Liver (tissue), 9 donors: ENCODE measurements around the gene LRRC32. TPM values are rescaled to one million over a fixed set of nuclear protein-coding genes. Genes with fewer than 3 reads are reported as not detected.

Experiments used
- DNase-seq: peaks from one replicate; pipeline ENCODE4 v3.0.0-alpha.2; 2017; ENCODE audit warnings: low spot score
- H3K27ac ChIP-seq, 2 donors: one replicate each; pipeline ENCODE4 v1.7.0; 2013; ENCODE audit warnings: inconsistent platforms in 2 of 2, low read length in 2 of 2, control low read depth in 1 of 2, low read depth in 1 of 2, mild to moderate bottlenecking in 1 of 2
- H3K27me3 ChIP-seq, 4 donors: one replicate each; pipeline versions ENCODE4 v1.6.1 to v1.7.0; 2013; ENCODE audit warnings: low read length in 3 of 4, inconsistent platforms in 1 of 4, mild to moderate bottlenecking in 1 of 4, moderate library complexity in 1 of 4; ENCODE audit not compliant: control insufficient read depth in 4 of 4, insufficient read depth in 4 of 4
- H3K36me3 ChIP-seq, 4 donors: one replicate each; pipeline versions ENCODE4 v1.6.1 to v1.7.0; 2013; ENCODE audit warnings: low read length in 3 of 4, mild to moderate bottlenecking in 3 of 4, low read depth in 1 of 4, moderate library complexity in 1 of 4; ENCODE audit not compliant: control insufficient read depth in 4 of 4, insufficient read depth in 3 of 4
- H3K4me1 ChIP-seq, 4 donors: one replicate each; pipeline versions ENCODE4 v1.6.1 to v1.7.0; 2013; ENCODE audit warnings: low read length in 3 of 4, mild to moderate bottlenecking in 3 of 4, moderate library complexity in 1 of 4; ENCODE audit not compliant: control insufficient read depth in 4 of 4, insufficient read depth in 4 of 4
- H3K4me3 ChIP-seq, 3 donors: one replicate each; pipeline versions ENCODE4 v1.6.1 to v1.7.0; 2013; ENCODE audit warnings: low read length in 3 of 3, control low read depth in 1 of 3, low read depth in 1 of 3, mild to moderate bottlenecking in 1 of 3
- H3K9ac ChIP-seq, 2 donors: one replicate each; pipeline ENCODE4 v1.7.0; 2013; ENCODE audit warnings: low read length in 2 of 2, mild to moderate bottlenecking in 2 of 2, moderate library complexity in 2 of 2, control low read depth in 1 of 2, low read depth in 1 of 2
- H3K9me3 ChIP-seq, 4 donors: one replicate each; pipeline versions ENCODE4 v1.6.1 to v1.7.0; 2013; ENCODE audit warnings: low read length in 3 of 4; ENCODE audit not compliant: control insufficient read depth in 4 of 4
- FOXA2 ChIP-seq: IDR thresholded peaks from 2 replicates; pipeline ENCODE4 v1.6.1; 2016; ENCODE audit warnings: antibody characterized with exemption
- GABPA ChIP-seq, 2 donors: IDR thresholded peaks in 1 of 2; conservative IDR thresholded peaks in 1 of 2; 2 replicates each; pipeline ENCODE4 v1.6.1; 2016; ENCODE audit warnings: antibody characterized with exemption in 2 of 2, mild to moderate bottlenecking in 1 of 2, moderate library complexity in 1 of 2
- HNF4A ChIP-seq, 2 donors: conservative IDR thresholded peaks; 2 replicates each; pipeline ENCODE4 v1.6.1; 2016; ENCODE audit warnings: antibody characterized with exemption in 2 of 2, mild to moderate bottlenecking in 2 of 2
- HNF4G ChIP-seq: IDR thresholded peaks from 2 replicates; pipeline ENCODE4 v1.6.1; 2016; ENCODE audit warnings: antibody characterized with exemption
- JUND ChIP-seq, 2 donors: IDR thresholded peaks; 2 replicates each; pipeline ENCODE4 v1.6.1; 2016; ENCODE audit warnings: antibody characterized with exemption in 2 of 2
- NR2F2 ChIP-seq: IDR thresholded peaks from 2 replicates; pipeline ENCODE4 v1.6.1; 2016; ENCODE audit warnings: antibody characterized with exemption
- RAD21 ChIP-seq, 2 donors: IDR thresholded peaks; 2 replicates each; pipeline ENCODE4 v1.6.1; 2016; ENCODE audit warnings: antibody characterized with exemption in 2 of 2, mild to moderate bottlenecking in 2 of 2
- RXRA ChIP-seq, 2 donors: IDR thresholded peaks; 2 replicates each; pipeline ENCODE4 v1.6.1; 2017 to 2018; ENCODE audit warnings: antibody characterized with exemption in 2 of 2, mild to moderate bottlenecking in 1 of 2
- SP1 ChIP-seq: IDR thresholded peaks from 2 replicates; pipeline ENCODE4 v1.6.1; 2018; ENCODE audit warnings: antibody characterized with exemption, mild to moderate bottlenecking
- TAF1 ChIP-seq: conservative IDR thresholded peaks from 2 replicates; pipeline ENCODE4 v1.6.1; 2016; ENCODE audit warnings: antibody characterized with exemption, mild to moderate bottlenecking
- YY1 ChIP-seq: IDR thresholded peaks from 2 replicates; pipeline ENCODE4 v1.6.1; 2016; ENCODE audit warnings: antibody characterized with exemption, mild to moderate bottlenecking
- WGBS: extraction: QIAGEN DNeasy Blood & Tissue Kit; methylation state at CpG from one replicate; pipeline ENCODE4 v1.1.7; 2013; 5-methylcytosine and 5-hydroxymethylcytosine counted together
- polyA plus RNA-seq, 2 donors: library from polyadenylated mRNA; stranded (reverse) in 1 of 2; unstranded in 1 of 2; fragments of 200-250 nt in 1 of 2; fragments of >200 nt in 1 of 2; fragmentation: Nextera tagmentation in 1 of 2; extraction: Ambion mirVana in 1 of 2; gene quantifications; one replicate each; pipeline versions ENCODE4 v1.2.1 to v1.2.3, GENCODE V29; 2013 to 2015
- total RNA-seq, 2 donors: library from RNA; depleted of rRNA; stranded (reverse); fragments of >200 nt; gene quantifications; one replicate each; pipeline ENCODE4 v1.2.3, GENCODE V29; 2014
- TF ChIP-seq, protein P1 (sequence below): IDR thresholded peaks from 2 replicates; pipeline ENCODE4 v1.6.1; 2016; ENCODE audit warnings: antibody characterized with exemption
- TF ChIP-seq, protein P2 (sequence below): IDR thresholded peaks from 2 replicates; pipeline ENCODE4 v1.6.1; 2016; ENCODE audit warnings: antibody characterized with exemption
- TF ChIP-seq, protein P3 (sequence below): IDR thresholded peaks from 2 replicates; pipeline ENCODE4 v1.6.1; 2016; ENCODE audit warnings: antibody characterized with exemption, mild to moderate bottlenecking
- TF ChIP-seq, protein P4 (sequence below): fragments of 150-350 bp; IDR thresholded peaks from 2 replicates; pipeline ENCODE4 v1.5.1; 2017; ENCODE audit warnings: improper control_type of control experiment, low read depth, low read length; ENCODE audit not compliant: missing input control
- TF ChIP-seq, protein P5 (sequence below): IDR thresholded peaks from 2 replicates; pipeline ENCODE4 v1.6.1; 2016; ENCODE audit warnings: antibody characterized with exemption
- donor health status: healthy.
- donor health status: healthy.
- donor health status: healthy.
- donor health status: healthy.
- donor health status: healthy.

The LRRC32 gene
- total and polyA plus RNA-seq, 4 donors, result 5.4 to 15.4 (median 9.3) TPM

DNA sequence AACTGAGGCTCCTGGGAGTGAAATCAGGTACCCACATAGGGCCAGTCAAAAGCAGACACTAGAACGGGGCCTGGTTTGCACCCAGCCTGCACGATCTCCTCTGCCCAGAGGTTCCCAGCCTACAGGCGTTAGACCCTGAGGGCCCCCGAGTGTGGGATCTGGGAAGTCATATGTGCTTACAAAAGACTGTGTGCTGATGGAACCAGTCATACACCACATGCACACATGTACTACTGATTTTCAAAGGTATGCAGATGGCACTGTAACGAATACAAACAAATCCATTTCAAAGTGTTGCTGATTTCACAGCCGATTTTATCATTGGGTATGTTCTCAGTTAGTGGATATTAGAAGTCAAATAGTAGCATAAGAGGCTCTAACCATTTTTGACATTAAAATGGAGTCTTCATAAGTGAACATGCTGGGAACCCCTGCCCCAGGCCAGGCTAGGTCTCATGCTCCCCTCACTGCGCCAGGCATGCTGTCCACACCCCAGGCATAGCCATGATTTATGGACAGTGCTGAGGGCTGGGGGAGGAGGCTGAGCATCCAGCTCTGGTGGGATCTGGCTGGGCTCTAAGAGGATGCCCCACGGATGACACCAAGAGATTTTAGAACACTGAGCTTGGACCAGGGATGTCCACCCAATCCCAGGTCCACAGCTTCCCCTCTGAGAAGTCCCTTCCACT lies 38.6 kb upstream of the LRRC32 start:
- H3K36me3 ChIP-seq, result no peaks in the 10 kb centered on the region
- H3K9me3 ChIP-seq, result peaks cover 0 to 4% (median 1%) of the 10 kb centered on the region in 4 donors
- DNase-seq, result no peak
- H3K27me3 ChIP-seq, result no peaks in the 10 kb centered on the region
- no peak for TF ChIP-seq GABPA (IDR thresholded peaks at IDR 0.05 in 1 of 2, conservative IDR thresholded peaks at IDR 0.05 in 1 of 2)
- TF ChIP-seq RAD21 (IDR thresholded peaks at IDR 0.05), result no peak
- no peak for TF ChIP-seq HNF4G
- no peak for TF ChIP-seq TAF1
- TF ChIP-seq HNF4A (conservative IDR thresholded peaks at IDR 0.05), result no peak
- TF ChIP-seq, protein P1, sequence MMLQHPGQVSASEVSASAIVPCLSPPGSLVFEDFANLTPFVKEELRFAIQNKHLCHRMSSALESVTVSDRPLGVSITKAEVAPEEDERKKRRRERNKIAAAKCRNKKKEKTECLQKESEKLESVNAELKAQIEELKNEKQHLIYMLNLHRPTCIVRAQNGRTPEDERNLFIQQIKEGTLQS, result no peak
- no peak overlapping the region for H3K27ac ChIP-seq
- WGBS, result 91% methylated on average over 8 of the region's 8 CpGs
- H3K4me3 ChIP-seq, result no peak overlapping the region
- no peaks in the 10 kb centered on the region for H3K4me1 ChIP-seq
- H3K9ac ChIP-seq, result no peak overlapping the region

DNA sequence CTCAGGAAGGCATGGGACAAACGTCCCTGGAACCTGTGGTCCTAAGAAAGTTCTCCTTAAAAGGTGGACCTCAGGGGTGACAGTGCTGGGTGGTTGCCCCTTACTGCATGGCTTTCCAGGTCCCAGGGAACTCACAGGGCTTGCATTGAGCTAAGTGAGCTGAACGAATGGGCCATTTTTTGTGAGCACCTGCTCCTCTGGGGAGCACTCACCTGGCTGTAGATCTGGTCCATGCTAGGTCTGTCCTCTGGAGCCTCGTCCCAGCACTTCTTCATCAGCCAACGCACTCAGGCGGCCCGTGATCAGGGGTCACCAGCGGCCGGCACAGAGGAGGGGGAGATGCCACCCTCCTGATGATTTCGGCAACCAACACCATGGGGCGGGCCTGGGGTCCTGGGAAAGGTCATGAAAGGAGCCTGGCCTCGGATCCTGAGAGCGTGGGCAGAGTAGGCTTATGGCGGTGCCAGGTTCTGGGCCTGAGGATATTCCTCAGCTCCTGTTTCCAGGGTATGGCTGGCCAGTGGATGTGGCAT lies 36.8 kb upstream of the LRRC32 start:
- Histone ChIP-seq H3K4me1 (no peaks in the 10 kb centered on the region), H3K9ac (no peak overlapping the region), H3K27ac (no peak overlapping the region), H3K9me3 (peaks cover 0 to 4% (median 1%) of the 10 kb centered on the region in 4 donors), H3K36me3 (no peaks in the 10 kb centered on the region), H3K4me3 (no peak overlapping the region), H3K27me3 (no peaks in the 10 kb centered on the region)
- DNase-seq, result no peak
- no peak for TF ChIP-seq HNF4G
- TF ChIP-seq, protein P2, sequence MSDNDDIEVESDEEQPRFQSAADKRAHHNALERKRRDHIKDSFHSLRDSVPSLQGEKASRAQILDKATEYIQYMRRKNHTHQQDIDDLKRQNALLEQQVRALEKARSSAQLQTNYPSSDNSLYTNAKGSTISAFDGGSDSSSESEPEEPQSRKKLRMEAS, result no peak
- no peak for TF ChIP-seq SP1
- no peak for TF ChIP-seq TAF1
- TF ChIP-seq RAD21 (IDR thresholded peaks at IDR 0.05), result no peak
- TF ChIP-seq YY1, result no peak
- WGBS, result 89% methylated on average over 13 of the region's 13 CpGs

DNA sequence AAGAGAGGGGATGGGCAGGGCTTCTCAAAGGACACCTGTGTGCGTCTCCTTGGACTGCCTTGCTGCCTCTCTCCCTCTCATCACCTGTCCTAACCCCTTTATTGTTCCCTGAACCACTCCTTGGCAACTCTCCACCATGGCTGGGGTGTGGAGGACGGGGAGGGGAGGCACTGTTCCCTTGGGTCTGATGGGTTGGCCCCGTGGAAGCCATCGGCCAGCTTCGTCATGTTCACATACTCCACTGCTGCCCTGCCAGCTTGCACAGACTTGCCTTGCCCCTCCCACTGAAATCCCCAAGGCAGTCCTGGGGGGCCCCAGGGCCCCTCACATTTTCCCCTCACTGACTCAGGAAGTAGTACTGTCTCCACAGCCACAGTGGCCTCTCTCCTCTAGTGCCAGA lies 36.1 kb upstream of the LRRC32 start:
- H3K36me3 ChIP-seq, result no peaks in the 10 kb centered on the region
- WGBS, result 89% methylated on average over 5 of the region's 5 CpGs
- H3K9me3 ChIP-seq, result peaks cover 0 to 4% (median 1%) of the 10 kb centered on the region in 4 donors
- TF ChIP-seq RXRA (IDR thresholded peaks at IDR 0.05) (no peak), GABPA (IDR thresholded peaks at IDR 0.05 in 1 of 2, conservative IDR thresholded peaks at IDR 0.05 in 1 of 2) (no peak), YY1 (no peak), TAF1 (no peak), NR2F2 (no peak), SP1 (no peak), HNF4A (conservative IDR thresholded peaks at IDR 0.05) (no peak), FOXA2 (no peak), RAD21 (IDR thresholded peaks at IDR 0.05) (no peak), HNF4G (no peak), JUND (IDR thresholded peaks at IDR 0.05) (no peak)
- TF ChIP-seq, protein P2, result no peak
- TF ChIP-seq, protein P3, sequence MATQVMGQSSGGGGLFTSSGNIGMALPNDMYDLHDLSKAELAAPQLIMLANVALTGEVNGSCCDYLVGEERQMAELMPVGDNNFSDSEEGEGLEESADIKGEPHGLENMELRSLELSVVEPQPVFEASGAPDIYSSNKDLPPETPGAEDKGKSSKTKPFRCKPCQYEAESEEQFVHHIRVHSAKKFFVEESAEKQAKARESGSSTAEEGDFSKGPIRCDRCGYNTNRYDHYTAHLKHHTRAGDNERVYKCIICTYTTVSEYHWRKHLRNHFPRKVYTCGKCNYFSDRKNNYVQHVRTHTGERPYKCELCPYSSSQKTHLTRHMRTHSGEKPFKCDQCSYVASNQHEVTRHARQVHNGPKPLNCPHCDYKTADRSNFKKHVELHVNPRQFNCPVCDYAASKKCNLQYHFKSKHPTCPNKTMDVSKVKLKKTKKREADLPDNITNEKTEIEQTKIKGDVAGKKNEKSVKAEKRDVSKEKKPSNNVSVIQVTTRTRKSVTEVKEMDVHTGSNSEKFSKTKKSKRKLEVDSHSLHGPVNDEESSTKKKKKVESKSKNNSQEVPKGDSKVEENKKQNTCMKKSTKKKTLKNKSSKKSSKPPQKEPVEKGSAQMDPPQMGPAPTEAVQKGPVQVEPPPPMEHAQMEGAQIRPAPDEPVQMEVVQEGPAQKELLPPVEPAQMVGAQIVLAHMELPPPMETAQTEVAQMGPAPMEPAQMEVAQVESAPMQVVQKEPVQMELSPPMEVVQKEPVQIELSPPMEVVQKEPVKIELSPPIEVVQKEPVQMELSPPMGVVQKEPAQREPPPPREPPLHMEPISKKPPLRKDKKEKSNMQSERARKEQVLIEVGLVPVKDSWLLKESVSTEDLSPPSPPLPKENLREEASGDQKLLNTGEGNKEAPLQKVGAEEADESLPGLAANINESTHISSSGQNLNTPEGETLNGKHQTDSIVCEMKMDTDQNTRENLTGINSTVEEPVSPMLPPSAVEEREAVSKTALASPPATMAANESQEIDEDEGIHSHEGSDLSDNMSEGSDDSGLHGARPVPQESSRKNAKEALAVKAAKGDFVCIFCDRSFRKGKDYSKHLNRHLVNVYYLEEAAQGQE, result no peak
- TF ChIP-seq, protein P4, sequence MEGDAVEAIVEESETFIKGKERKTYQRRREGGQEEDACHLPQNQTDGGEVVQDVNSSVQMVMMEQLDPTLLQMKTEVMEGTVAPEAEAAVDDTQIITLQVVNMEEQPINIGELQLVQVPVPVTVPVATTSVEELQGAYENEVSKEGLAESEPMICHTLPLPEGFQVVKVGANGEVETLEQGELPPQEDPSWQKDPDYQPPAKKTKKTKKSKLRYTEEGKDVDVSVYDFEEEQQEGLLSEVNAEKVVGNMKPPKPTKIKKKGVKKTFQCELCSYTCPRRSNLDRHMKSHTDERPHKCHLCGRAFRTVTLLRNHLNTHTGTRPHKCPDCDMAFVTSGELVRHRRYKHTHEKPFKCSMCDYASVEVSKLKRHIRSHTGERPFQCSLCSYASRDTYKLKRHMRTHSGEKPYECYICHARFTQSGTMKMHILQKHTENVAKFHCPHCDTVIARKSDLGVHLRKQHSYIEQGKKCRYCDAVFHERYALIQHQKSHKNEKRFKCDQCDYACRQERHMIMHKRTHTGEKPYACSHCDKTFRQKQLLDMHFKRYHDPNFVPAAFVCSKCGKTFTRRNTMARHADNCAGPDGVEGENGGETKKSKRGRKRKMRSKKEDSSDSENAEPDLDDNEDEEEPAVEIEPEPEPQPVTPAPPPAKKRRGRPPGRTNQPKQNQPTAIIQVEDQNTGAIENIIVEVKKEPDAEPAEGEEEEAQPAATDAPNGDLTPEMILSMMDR, result no peak
- TF ChIP-seq, protein P5, sequence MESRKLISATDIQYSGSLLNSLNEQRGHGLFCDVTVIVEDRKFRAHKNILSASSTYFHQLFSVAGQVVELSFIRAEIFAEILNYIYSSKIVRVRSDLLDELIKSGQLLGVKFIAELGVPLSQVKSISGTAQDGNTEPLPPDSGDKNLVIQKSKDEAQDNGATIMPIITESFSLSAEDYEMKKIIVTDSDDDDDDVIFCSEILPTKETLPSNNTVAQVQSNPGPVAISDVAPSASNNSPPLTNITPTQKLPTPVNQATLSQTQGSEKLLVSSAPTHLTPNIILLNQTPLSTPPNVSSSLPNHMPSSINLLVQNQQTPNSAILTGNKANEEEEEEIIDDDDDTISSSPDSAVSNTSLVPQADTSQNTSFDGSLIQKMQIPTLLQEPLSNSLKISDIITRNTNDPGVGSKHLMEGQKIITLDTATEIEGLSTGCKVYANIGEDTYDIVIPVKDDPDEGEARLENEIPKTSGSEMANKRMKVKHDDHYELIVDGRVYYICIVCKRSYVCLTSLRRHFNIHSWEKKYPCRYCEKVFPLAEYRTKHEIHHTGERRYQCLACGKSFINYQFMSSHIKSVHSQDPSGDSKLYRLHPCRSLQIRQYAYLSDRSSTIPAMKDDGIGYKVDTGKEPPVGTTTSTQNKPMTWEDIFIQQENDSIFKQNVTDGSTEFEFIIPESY, result no peak
- TF ChIP-seq, protein P1, result no peak
- DNase-seq, result no peak
- H3K4me3 ChIP-seq, result no peak overlapping the region
- no peak overlapping the region for H3K9ac ChIP-seq
- H3K27me3 ChIP-seq, result no peaks in the 10 kb centered on the region
- no peaks in the 10 kb centered on the region for H3K4me1 ChIP-seq
- H3K27ac ChIP-seq, result no peak overlapping the region
